ENCODE measurements around the gene ERBB4.

- TF ChIP-seq CTCF (conservative IDR thresholded peaks at IDR 0.05; ENCODE audit: low read depth, low read length) = no peak
- TF ChIP-seq EZH2 (IDR thresholded peaks at IDR 0.05; ENCODE audit: borderline replicate concordance, low read depth, low read length, poor library complexity, severe bottlenecking) = no peak
These were observed 174.3 kb downstream of the ERBB4 start for GRCh38 chr2:212364112-212364985.
